GM23338 (cell line): ENCODE measurements around the gene PCNX1.

ENCODE experiments used
- CREB1 ChIP-seq: fragments of 250-450 bp; sonication (Bioruptor Pico); IDR thresholded peaks from 2 replicates; pipeline ENCODE4 v1.5.0; 2020; ENCODE audit warnings: low read depth, mild to moderate bottlenecking, moderate library complexity
- EZH2 ChIP-seq: fragments of 200-600 bp; sonication (generic); IDR thresholded peaks from one replicate; pipeline ENCODE4 v1.8.0; 2017; ENCODE audit warnings: antibody characterized with exemption, mild to moderate bottlenecking, low read depth; ENCODE audit not compliant: unreplicated experiment
- EZH2phosphoT487 ChIP-seq: fragments of 200-600 bp; sonication (generic); IDR thresholded peaks from one replicate; pipeline ENCODE4 v1.8.1; 2018; ENCODE audit warnings: antibody characterized with exemption; ENCODE audit not compliant: unreplicated experiment
- JUNB ChIP-seq: IDR thresholded peaks from one replicate; pipeline ENCODE4 v1.6.1; 2016; ENCODE audit warnings: antibody characterized with exemption; ENCODE audit not compliant: unreplicated experiment
- NANOG ChIP-seq: IDR thresholded peaks from 2 replicates; pipeline ENCODE4 v1.6.1; 2016; ENCODE audit warnings: antibody characterized with exemption, borderline replicate concordance
- POLR2AphosphoS5 ChIP-seq: IDR thresholded peaks from 2 replicates; pipeline ENCODE4 v1.6.1; 2016; ENCODE audit warnings: antibody characterized with exemption, low read depth
- TF ChIP-seq, protein P1 (sequence below), 2 experiments: fragments of 200-600 bp in 1 of 2; sonication (generic) in 1 of 2; conservative IDR thresholded peaks; 2 replicates each; pipeline versions ENCODE4 v1.5.1 to v1.6.1; 2016 to 2017; ENCODE audit warnings: antibody characterized with exemption in 2 of 2, low read depth in 2 of 2, mild to moderate bottlenecking in 2 of 2, moderate library complexity in 1 of 2
- TF ChIP-seq, protein P2 (sequence below): IDR thresholded peaks from one replicate; pipeline ENCODE4 v1.6.1; 2018; ENCODE audit warnings: antibody characterized with exemption; ENCODE audit not compliant: unreplicated experiment

DNA sequence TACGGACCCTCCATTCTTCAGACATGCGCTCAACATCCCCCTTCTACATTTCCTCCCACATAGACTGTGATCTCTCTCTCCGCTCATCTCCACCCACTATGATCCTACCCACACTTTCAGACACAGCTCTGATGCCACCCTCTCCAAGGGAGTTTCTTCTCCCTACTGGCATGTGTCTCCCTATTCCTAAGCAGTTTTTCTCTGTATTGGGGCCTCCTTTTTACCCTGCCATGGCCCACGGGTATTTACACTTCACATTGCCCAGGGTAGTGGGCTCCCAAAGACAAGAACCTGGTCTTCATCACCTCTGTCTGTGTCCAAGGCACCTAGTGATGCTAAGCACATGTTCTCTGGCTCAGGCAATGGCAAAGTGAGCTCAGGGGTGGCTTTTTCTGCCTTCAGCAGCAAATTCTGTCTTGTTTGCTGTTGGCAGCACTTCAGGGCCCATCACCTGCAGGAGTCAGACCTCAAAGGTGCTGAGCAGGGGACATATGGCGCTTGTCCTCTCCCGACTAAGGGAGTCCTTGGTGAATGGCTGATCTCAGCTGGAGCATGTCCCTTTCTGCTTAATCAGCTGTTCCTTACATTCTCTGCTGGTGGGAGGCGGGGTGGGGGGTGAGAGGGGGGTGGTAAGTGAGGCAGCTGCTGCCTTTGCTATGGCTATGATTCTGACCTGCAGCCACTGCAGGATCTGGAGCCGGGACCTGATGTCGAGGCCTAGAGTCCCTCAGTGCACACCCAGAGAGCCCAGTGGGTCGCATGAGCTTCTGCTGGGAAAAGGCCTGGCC is 256.8 kb downstream of the PCNX1 start:
- TF ChIP-seq, protein P1, sequence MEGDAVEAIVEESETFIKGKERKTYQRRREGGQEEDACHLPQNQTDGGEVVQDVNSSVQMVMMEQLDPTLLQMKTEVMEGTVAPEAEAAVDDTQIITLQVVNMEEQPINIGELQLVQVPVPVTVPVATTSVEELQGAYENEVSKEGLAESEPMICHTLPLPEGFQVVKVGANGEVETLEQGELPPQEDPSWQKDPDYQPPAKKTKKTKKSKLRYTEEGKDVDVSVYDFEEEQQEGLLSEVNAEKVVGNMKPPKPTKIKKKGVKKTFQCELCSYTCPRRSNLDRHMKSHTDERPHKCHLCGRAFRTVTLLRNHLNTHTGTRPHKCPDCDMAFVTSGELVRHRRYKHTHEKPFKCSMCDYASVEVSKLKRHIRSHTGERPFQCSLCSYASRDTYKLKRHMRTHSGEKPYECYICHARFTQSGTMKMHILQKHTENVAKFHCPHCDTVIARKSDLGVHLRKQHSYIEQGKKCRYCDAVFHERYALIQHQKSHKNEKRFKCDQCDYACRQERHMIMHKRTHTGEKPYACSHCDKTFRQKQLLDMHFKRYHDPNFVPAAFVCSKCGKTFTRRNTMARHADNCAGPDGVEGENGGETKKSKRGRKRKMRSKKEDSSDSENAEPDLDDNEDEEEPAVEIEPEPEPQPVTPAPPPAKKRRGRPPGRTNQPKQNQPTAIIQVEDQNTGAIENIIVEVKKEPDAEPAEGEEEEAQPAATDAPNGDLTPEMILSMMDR (conservative IDR thresholded peaks at IDR 0.05; ENCODE audit: low read depth in 2 of 2) = no peak
- TF ChIP-seq, protein P2, sequence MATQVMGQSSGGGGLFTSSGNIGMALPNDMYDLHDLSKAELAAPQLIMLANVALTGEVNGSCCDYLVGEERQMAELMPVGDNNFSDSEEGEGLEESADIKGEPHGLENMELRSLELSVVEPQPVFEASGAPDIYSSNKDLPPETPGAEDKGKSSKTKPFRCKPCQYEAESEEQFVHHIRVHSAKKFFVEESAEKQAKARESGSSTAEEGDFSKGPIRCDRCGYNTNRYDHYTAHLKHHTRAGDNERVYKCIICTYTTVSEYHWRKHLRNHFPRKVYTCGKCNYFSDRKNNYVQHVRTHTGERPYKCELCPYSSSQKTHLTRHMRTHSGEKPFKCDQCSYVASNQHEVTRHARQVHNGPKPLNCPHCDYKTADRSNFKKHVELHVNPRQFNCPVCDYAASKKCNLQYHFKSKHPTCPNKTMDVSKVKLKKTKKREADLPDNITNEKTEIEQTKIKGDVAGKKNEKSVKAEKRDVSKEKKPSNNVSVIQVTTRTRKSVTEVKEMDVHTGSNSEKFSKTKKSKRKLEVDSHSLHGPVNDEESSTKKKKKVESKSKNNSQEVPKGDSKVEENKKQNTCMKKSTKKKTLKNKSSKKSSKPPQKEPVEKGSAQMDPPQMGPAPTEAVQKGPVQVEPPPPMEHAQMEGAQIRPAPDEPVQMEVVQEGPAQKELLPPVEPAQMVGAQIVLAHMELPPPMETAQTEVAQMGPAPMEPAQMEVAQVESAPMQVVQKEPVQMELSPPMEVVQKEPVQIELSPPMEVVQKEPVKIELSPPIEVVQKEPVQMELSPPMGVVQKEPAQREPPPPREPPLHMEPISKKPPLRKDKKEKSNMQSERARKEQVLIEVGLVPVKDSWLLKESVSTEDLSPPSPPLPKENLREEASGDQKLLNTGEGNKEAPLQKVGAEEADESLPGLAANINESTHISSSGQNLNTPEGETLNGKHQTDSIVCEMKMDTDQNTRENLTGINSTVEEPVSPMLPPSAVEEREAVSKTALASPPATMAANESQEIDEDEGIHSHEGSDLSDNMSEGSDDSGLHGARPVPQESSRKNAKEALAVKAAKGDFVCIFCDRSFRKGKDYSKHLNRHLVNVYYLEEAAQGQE = no peak
- TF ChIP-seq EZH2phosphoT487 (no peak), CREB1 (no peak), JUNB (no peak), EZH2 (no peak), NANOG (no peak), POLR2AphosphoS5 (no peak)
